Fibroblast of skin of right quadriceps (primary cell): Measurements from ENCODE around the gene CACNA2D2.

Experiments
- DNase-seq: peaks from one replicate; pipeline ENCODE4 v3.0.0-alpha.2; 2013

CACNA2D2 gene

DNA sequence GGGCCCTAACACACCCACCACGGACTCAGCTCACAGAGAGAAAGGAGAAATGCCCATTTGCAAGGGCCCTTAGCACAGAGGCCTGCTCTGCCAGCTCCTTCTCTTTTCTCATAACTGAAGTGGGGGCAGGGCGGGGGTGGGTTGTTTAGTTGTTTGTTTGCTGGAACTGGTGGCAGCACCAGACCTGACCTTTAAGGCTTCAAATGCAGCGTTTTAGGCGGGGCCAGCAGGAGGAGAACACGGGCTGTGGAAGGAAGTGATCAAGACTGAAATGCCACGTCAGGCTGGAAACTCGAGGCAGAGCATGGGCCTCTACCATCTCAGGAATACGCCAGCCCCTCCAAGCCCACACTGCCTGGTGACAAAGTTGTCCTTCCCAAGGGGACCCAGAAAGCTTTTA, 9.3 kb downstream of the CACNA2D2 start:
- DNase-seq = no peak

- DNase-seq = no peak
These were observed 9.8 kb downstream of the CACNA2D2 start for GRCh38 chr3:50493623-50494022.

GRCh38 chr3:50493086-50493485, 10.3 kb downstream of the CACNA2D2 start:
- no peak for DNase-seq

DNA sequence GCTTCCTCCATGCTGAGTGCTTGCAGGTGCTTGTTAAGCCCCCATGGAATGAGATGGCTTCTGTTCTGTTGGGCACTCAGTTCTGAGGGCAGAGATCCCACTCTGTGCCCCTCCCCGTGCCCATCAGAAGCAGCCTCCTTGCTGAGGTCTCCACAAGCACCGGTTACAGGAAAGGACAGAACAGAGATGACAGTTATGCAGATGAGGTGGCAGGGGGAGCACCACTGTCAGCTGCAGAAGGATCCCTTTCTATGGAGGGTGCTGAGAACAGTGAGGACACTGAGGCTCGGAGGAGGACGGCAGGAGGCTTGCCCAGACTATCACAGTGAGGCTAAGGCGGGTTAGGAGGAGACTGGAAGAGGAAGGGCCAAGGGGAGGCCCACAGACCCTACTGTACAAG, 12.4 kb downstream of the CACNA2D2 start:
- DNase-seq = no peak

DNA sequence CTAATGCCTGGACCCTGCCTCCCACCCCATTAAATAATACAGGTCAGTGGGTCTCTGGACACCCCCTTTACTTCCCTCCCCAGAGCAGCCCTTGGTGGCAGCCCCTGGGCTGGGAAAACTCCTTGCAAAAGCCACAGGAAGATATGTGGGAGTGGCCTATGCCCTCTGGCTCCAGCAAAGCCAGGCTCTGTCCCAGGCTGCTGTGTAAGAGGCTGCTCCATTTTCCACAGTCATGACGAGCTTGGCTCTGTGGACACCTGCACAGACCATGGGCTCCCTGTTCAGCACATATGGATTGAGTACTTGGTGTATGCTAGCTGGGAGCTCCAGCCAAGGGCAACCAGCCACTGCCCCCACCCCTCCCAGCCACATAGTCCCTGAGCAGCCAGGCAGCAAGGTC, 13.0 kb downstream of the CACNA2D2 start:
- no peak for DNase-seq

DNA sequence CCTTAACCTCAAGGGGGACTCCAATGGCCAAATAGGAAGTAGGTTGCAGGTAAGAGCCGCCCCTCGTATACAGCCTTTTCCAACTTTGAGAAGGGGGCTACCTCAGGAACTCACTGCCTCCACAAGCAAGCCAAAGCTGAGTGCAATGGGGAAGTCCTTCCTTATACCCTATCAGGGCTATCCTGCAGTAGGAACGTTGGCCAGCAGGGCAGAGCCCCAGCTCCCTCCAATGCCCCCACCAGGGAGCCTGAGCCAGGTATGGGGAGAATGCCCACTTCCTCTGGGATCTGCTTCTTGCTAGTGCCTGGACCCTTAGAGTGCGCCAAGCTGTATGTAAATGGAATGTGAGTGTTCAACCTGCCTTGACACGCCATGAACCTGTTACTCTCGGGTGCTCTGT, 16.3 kb downstream of the CACNA2D2 start:
- DNase-seq = no peak

GRCh38 chr3:50486219-50486888, 17.1 kb downstream of the CACNA2D2 start:
- peak; percentile 74 for DNase-seq

- no peak for DNase-seq
These were observed 18.7 kb downstream of the CACNA2D2 start for GRCh38 chr3:50484722-50485121.

- DNase-seq = no peak
These were observed 20.1 kb downstream of the CACNA2D2 start for GRCh38 chr3:50483374-50483773.

DNA sequence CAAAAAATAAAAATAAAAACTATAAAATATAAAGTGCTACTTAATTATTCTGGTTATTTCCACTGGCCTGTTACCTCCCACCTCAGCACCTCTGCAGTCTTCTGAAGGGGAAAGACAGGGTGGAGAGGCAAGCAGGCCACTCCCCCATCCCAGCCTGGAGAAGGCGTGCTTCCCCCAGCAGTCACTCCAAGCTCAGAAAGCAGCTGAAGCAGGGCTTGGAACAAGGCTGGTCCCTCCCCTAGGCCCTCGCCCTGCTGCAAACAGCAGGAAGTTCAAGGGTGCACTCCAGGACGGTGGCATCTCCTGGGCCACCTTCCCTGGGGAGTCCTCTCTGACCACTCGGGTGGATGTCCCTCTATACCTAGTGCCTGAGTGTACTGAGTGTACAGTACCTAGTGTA, 21.4 kb downstream of the CACNA2D2 start:
- no peak for DNase-seq

GRCh38 chr3:50480471-50480870, 23.0 kb downstream of the CACNA2D2 start:
- DNase-seq = no peak

- no peak for DNase-seq
These were observed 23.9 kb downstream of the CACNA2D2 start for GRCh38 chr3:50479523-50479922.

DNA sequence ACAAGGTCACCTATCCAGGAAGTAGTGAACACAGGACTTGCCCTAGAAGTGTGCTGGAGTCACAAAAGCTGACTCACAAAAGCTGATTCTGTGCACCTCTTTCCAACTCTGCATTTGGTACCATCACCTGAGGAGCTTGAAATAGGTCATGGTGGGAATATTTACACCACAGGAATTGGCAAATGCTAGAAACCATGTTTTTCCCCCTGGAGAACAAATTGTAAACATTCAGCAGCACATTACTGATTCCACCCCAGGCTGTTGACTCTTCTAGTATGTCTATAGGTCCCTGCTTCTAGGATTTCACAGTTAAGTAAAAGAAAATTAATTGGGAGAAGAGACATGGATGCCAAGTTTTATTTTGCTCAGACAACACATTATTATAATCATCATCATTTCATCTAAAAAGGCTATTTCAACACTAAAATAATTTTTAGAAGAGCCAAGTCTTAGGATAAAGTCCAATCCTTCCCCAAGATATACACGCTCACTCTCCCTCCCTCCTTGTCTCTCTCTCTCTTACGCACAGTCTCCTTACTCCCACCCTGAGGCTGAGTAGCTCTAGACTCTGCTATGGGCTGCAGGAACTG, 24.7 kb downstream of the CACNA2D2 start:
- no peak for DNase-seq

- no peak for DNase-seq
These were observed 25.4 kb downstream of the CACNA2D2 start for GRCh38 chr3:50478051-50478450.

- DNase-seq = no peak
These were observed 28.1 kb downstream of the CACNA2D2 start for GRCh38 chr3:50475348-50475747.

DNA sequence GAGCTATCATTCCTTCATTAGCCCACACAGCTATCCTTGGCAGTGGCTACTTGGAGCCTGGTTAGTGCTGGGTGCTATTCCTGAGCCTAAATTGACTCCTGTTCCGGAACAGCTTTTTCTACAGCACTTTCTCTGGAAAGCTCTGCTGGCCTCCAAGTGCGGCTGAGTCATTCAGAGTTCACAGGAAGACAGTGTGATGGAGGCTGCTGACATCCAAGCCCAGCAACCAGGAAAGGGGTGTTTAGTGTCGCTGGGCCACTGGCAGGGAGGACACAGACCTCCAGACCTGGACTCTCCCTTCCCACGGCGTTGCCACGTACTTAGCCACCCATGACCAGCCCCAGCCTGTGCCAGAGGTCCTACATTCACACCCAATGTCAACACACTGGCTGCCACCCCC, 28.7 kb downstream of the CACNA2D2 start:
- peak; percentile 26 for DNase-seq

- DNase-seq = no peak
These were observed 29.7 kb downstream of the CACNA2D2 start for GRCh38 chr3:50473768-50474167.

DNA sequence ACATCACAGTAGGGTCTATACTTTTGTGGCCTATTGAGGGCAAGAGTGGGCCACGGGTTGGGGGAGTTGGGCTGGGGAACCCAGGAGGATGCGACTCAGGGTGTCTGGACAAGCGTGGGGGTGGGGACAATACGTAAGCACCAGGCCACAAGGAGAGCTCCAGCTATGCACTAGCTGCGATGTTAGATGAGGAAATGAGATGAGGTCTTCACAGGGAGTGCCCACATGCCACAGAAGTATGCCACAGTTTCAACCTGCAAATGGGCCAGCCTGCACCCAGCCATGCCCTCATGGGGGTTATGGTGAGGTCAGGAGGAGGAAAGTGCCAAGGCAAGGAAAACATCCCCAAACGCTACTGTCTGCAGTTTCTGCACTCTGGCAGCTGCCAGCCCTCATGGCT, 30.5 kb downstream of the CACNA2D2 start:
- no peak for DNase-seq

DNA sequence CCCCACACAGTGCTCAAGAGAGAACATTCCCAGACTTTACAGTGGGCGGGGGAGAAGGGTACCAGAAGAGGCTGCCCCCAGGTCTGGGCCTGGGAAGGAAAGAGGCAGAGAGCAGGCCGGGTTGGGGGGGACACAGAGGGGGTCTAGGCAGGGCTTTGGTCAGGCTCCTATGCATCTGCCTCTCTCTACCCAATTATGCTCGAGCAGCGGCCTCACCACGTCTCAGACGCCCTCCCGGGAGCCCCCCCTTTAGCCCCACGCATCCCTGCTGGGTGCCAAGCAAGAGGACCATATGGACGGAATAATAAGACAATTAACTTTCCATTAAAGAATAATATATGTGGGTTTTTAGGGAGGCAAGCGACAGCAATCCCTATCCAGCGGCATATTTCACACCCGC, 32.8 kb downstream of the CACNA2D2 start:
- DNase-seq = no peak

DNA sequence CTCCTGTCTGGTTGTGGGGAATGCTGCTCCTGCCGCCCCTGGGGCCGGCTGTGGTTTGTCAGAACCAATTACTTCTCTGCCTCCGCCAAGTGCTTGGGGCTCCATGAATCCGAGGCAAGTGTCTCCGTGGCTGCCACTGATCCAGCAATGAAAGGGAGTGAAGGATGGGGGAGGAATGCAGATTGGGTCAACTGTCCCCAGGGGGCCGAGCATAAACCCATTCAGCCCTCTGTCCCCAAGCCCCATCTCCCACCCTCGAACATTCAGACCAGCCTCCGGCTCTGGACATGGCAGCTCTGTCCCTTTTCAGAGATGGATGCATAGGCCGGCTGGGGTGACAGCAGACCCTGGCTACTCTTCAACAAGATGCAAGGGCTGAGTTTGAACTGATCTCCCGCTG, 35.5 kb downstream of the CACNA2D2 start:
- DNase-seq = no peak

GRCh38 chr3:50466177-50466576, 37.3 kb downstream of the CACNA2D2 start:
- no peak for DNase-seq

- no peak for DNase-seq
These were observed 38.9 kb downstream of the CACNA2D2 start for GRCh38 chr3:50464569-50464968.

DNA sequence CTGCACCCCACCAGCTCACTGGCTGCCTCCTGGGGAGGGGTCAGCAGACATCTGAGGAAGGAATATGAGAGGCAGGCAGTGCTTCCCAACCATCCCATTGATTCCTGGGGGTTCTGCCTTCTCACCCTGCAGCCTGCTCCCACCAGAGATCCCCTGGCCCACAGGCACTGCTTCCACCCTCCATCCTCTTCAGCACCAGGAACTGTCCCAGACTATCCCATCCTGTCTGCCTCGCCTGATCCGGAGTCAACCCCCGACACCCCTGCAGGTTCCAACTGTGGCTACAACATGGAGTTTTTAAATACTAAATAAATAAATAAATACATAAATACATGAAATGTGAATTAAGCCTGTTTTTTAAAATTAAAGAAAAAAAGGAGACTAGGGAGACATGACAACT, 43.6 kb downstream of the CACNA2D2 start:
- no peak for DNase-seq

DNA sequence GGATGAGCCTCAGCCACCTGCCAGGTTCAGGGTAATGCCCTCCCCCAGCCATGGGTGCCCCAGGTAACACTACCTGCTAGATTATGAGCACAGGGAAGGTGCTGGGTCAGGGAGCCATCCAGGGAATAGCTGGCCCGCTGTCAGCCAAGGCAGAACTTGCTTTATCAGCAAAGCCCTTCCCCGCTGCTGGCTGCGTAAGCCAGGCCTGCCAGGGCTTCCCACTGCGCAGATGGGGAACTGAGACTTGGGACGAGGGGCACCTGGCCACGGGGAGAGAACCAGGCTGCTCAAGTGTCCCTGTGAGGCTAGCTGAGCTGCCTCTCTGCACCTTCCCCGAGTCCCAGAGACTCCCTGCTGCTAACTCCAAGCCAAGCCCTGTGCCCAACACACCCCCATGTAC, 45.4 kb downstream of the CACNA2D2 start:
- no peak for DNase-seq
